Brain microvascular endothelial cell (primary cell): ENCODE measurements around the gene HSD17B1.
"Not testable (repeated sequence)": the region's sequence is repeated elsewhere in the genome, so short reads cannot be mapped to it uniquely, and the experiment has no call there.

Source experiments
- DNase-seq: peaks from one replicate; pipeline ENCODE4 v3.0.0-alpha.2; 2020
- H3K27ac ChIP-seq: fragments of 250-450 bp; sonication (Bioruptor Pico); 2 replicates; pipeline ENCODE4 v1.5.1; 2020; ENCODE audit warnings: mild to moderate bottlenecking, moderate library complexity
- H3K27me3 ChIP-seq: fragments of 250-450 bp; sonication (Bioruptor Pico); replicated peaks from 2 replicates; pipeline ENCODE4 v1.5.1; 2020; ENCODE audit warnings: mild to moderate bottlenecking
- H3K36me3 ChIP-seq: fragments of 250-450 bp; sonication (Bioruptor Pico); replicated peaks from 2 replicates; pipeline ENCODE4 v1.5.1; 2020; ENCODE audit warnings: mild to moderate bottlenecking
- H3K4me3 ChIP-seq: 2 replicates; pipeline ENCODE4 v1.5.1; 2011; ENCODE audit warnings: low read depth, mild to moderate bottlenecking, control low read depth, low read length, moderate library complexity
- CTCF ChIP-seq: IDR thresholded peaks from 2 replicates; pipeline ENCODE4 v1.5.1; 2011; ENCODE audit warnings: low read depth, mild to moderate bottlenecking, moderate library complexity, low read length, control low read depth, inconsistent platforms; ENCODE audit errors: missing control alignments
- in situ Hi-C: cut with HindIII; loops from 2 replicates; pipeline ENCODE4 v1.10.0; 2017; ENCODE audit warnings: low sequenced_read_pairs, low pct_ligation_motif_present

HSD17B1 gene

GRCh38 chr17:42552736-42553135 is at the start of gene HSD17B1:
Gene HSD17B1, plus strand, starts transcription at chr17:42552923. Its CDS starts 11 bp downstream, at chr17:42552934.
- H3K27me3 ChIP-seq, in situ Hi-C loops, H3K27ac ChIP-seq, H3K36me3 ChIP-seq, DNase-seq: not testable (repeated sequence)
- H3K4me3 ChIP-seq, result peak within 1 kb of the TSS; percentile 91

GRCh38 chr17:42502926-42503325 is 49.8 kb upstream of the HSD17B1 start:
- in situ Hi-C loops, result loop anchor here (25.0 kb wide), 1 partner anchor 191 kb away; no protein-coding TSS in a partner anchor
- H3K36me3 ChIP-seq, result peaks cover 31% of the 10 kb centered on the region
- no peak for DNase-seq
- no peak overlapping the region for H3K27ac ChIP-seq
- TF ChIP-seq CTCF, result no peak
- H3K4me3 ChIP-seq, result no peak overlapping the region
- H3K27me3 ChIP-seq, result no peaks in the 10 kb centered on the region

GRCh38 chr17:42507671-42508070 is 45.1 kb upstream of the HSD17B1 start:
- Histone ChIP-seq H3K27ac (no peak overlapping the region), H3K27me3 (no peaks in the 10 kb centered on the region), H3K4me3 (no peak overlapping the region), H3K36me3 (peaks cover 35% of the 10 kb centered on the region)
- DNase-seq, result no peak
- no peak for TF ChIP-seq CTCF
- in situ Hi-C loops, result loop anchor here (25.0 kb wide), 1 partner anchor 195 kb away; no protein-coding TSS in a partner anchor

GRCh38 chr17:42508426-42509165 is 44.1 kb upstream of the HSD17B1 start:
- TF ChIP-seq CTCF, result no peak
- in situ Hi-C loops, result loop anchor here (25.0 kb wide), 1 partner anchor 196 kb away; no protein-coding TSS in a partner anchor
- H3K27ac ChIP-seq, result no peak overlapping the region
- DNase-seq, result no peak
- no peak overlapping the region for H3K4me3 ChIP-seq
- no peaks in the 10 kb centered on the region for H3K27me3 ChIP-seq
- peaks cover 28% of the 10 kb centered on the region for H3K36me3 ChIP-seq

- no peaks in the 10 kb centered on the region for H3K27me3 ChIP-seq
- no peak for TF ChIP-seq CTCF
- peaks cover 24% of the 10 kb centered on the region for H3K36me3 ChIP-seq
- in situ Hi-C loops, result loop anchor here (25.0 kb wide), 1 partner anchor 197 kb away; no protein-coding TSS in a partner anchor
- DNase-seq, result no peak
- no peak overlapping the region for H3K27ac ChIP-seq
- H3K4me3 ChIP-seq, result no peak overlapping the region
These were observed 43.3 kb upstream of the HSD17B1 start for GRCh38 chr17:42509409-42509808.

GRCh38 chr17:42509841-42510240 is 42.9 kb upstream of the HSD17B1 start:
- H3K36me3 ChIP-seq, result peaks cover 23% of the 10 kb centered on the region

More at GRCh38 chr17:42509841-42510240, 42.9 kb upstream of the HSD17B1 start:
- no peak overlapping the region for H3K27ac ChIP-seq
- H3K27me3 ChIP-seq, result no peaks in the 10 kb centered on the region
- H3K4me3 ChIP-seq, result no peak overlapping the region
- TF ChIP-seq CTCF, result no peak
- DNase-seq, result no peak
- in situ Hi-C loops, result loop anchor here (25.0 kb wide), 1 partner anchor 198 kb away; no protein-coding TSS in a partner anchor
